SU-DHL-6 (cell line): ENCODE results near the gene FAM13C.

Experiments
- H2AFZ ChIP-seq: fragments of 200-600 bp; sonication (generic); 2 replicates; pipeline ENCODE4 v1.6.1; 2014; ENCODE audit warnings: low read depth, mild to moderate bottlenecking, moderate library complexity, mixed read lengths, antibody characterized with exemption, low read length; ENCODE audit not compliant: severe bottlenecking
- H3F3A ChIP-seq: fragments of 200-600 bp; shearing (Covaris generic); 2 replicates; pipeline ENCODE4 v1.6.0; 2016; ENCODE audit warnings: antibody characterized with exemption, mild to moderate bottlenecking; ENCODE audit not compliant: insufficient read depth
- H3K27ac ChIP-seq: fragments of 200-600 bp; sonication (generic); 2 replicates; pipeline ENCODE4 v1.5.1; 2016; ENCODE audit warnings: low read depth, mild to moderate bottlenecking, low read length, moderate library complexity, mixed read lengths
- H3K27me3 ChIP-seq: fragments of 200-600 bp; sonication (generic), shearing (Covaris generic); 2 replicates; pipeline ENCODE4 v1.6.0; 2014; ENCODE audit warnings: mild to moderate bottlenecking, low read length
- H3K36me3 ChIP-seq: fragments of 200-600 bp; sonication (generic); 2 replicates; pipeline ENCODE4 v1.6.1; 2014; ENCODE audit warnings: mild to moderate bottlenecking, low read length, mixed read lengths
- H3K4me2 ChIP-seq: fragments of 300-600, 200-600 bp; shearing (Covaris generic), sonication (generic); 2 replicates; pipeline ENCODE4 v1.6.0; 2014; ENCODE audit warnings: low read length, low read depth, mild to moderate bottlenecking; ENCODE audit not compliant: poor library complexity, severe bottlenecking
- H3K4me3 ChIP-seq: fragments of 200-600 bp; sonication (generic); 2 replicates; pipeline ENCODE4 v1.5.1; 2014; ENCODE audit warnings: antibody characterized with exemption, low read length, mild to moderate bottlenecking, mixed read lengths; ENCODE audit not compliant: insufficient read depth, poor library complexity, severe bottlenecking
- H3K79me2 ChIP-seq: fragments of 200-600 bp; sonication (generic); 2 replicates; pipeline ENCODE4 v1.6.1; 2014; ENCODE audit warnings: mild to moderate bottlenecking, low read length, moderate library complexity; ENCODE audit not compliant: insufficient read depth
- H3K9ac ChIP-seq: fragments of 200-600 bp; sonication (generic); 2 replicates; pipeline ENCODE4 v1.7.0; 2014; ENCODE audit warnings: mild to moderate bottlenecking, low read length
- H3K9me2 ChIP-seq: fragments of 200-600 bp; sonication (generic); replicated peaks from 2 replicates; pipeline ENCODE4 v1.6.1; 2014; ENCODE audit warnings: low read length; ENCODE audit not compliant: insufficient read depth
- H3K9me3 ChIP-seq: fragments of 200-600 bp; sonication (generic); 2 replicates; pipeline ENCODE4 v1.6.1; 2014; ENCODE audit warnings: low read length, mixed read lengths; ENCODE audit not compliant: insufficient read depth
- H4K20me1 ChIP-seq: fragments of 200-600 bp; sonication (generic); 2 replicates; pipeline ENCODE4 v1.6.1; 2014; ENCODE audit warnings: low read depth, mild to moderate bottlenecking, antibody characterized with exemption, low read length, moderate library complexity, mixed read lengths
- CTCF ChIP-seq: fragments of 200-600 bp; sonication (generic); IDR thresholded peaks from one replicate; pipeline ENCODE4 v1.5.1; 2017; ENCODE audit warnings: antibody characterized with exemption, mild to moderate bottlenecking, low read length, moderate library complexity; ENCODE audit not compliant: insufficient read depth, poor library complexity, severe bottlenecking
- EZH2phosphoT487 ChIP-seq: fragments of 200-600 bp; sonication (generic), shearing (Covaris generic); conservative IDR thresholded peaks from 2 replicates; pipeline ENCODE4 v1.6.1; 2018; ENCODE audit warnings: mild to moderate bottlenecking, antibody characterized with exemption, low read length, moderate library complexity, mixed read lengths

The FAM13C gene

GRCh38 chr10:59276133-59276532 is 86.2 kb downstream of the FAM13C start:
- Histone ChIP-seq H3K4me2 (no peak overlapping the region), H3K36me3 (no peaks in the 10 kb centered on the region), H3K27ac (no peak overlapping the region), H3K9me2 (no peaks in the 10 kb centered on the region), H3K9me3 (no peaks in the 10 kb centered on the region), H3K9ac (no peak overlapping the region), H3K27me3 (no peaks in the 10 kb centered on the region), H3F3A (no peaks in the 10 kb centered on the region), H4K20me1 (no peaks in the 10 kb centered on the region), H2AFZ (no peak overlapping the region), H3K4me3 (no peak overlapping the region), H3K79me2 (no peaks in the 10 kb centered on the region)
- TF ChIP-seq CTCF, result no peak
- TF ChIP-seq EZH2phosphoT487, result no peak

GRCh38 chr10:59273445-59273844 is 88.9 kb downstream of the FAM13C start:
- Histone ChIP-seq H2AFZ (no peak overlapping the region), H3K27me3 (no peaks in the 10 kb centered on the region), H3K36me3 (no peaks in the 10 kb centered on the region), H3K27ac (no peak overlapping the region), H3K9ac (no peak overlapping the region), H4K20me1 (no peaks in the 10 kb centered on the region), H3K9me2 (no peaks in the 10 kb centered on the region), H3K4me3 (no peak overlapping the region), H3F3A (no peaks in the 10 kb centered on the region), H3K4me2 (no peak overlapping the region), H3K79me2 (no peaks in the 10 kb centered on the region), H3K9me3 (no peaks in the 10 kb centered on the region)
- TF ChIP-seq EZH2phosphoT487, result no peak
- TF ChIP-seq CTCF, result no peak

GRCh38 chr10:59272061-59272460 is 90.3 kb downstream of the FAM13C start:
- Histone ChIP-seq H3K4me2 (no peak overlapping the region), H2AFZ (no peak overlapping the region), H3K27me3 (no peaks in the 10 kb centered on the region), H3K9me3 (no peaks in the 10 kb centered on the region), H4K20me1 (no peaks in the 10 kb centered on the region), H3K9me2 (no peaks in the 10 kb centered on the region), H3K79me2 (no peaks in the 10 kb centered on the region), H3F3A (no peaks in the 10 kb centered on the region), H3K27ac (no peak overlapping the region), H3K36me3 (no peaks in the 10 kb centered on the region), H3K4me3 (no peak overlapping the region), H3K9ac (no peak overlapping the region)
- TF ChIP-seq CTCF (no peak), EZH2phosphoT487 (no peak)

DNA sequence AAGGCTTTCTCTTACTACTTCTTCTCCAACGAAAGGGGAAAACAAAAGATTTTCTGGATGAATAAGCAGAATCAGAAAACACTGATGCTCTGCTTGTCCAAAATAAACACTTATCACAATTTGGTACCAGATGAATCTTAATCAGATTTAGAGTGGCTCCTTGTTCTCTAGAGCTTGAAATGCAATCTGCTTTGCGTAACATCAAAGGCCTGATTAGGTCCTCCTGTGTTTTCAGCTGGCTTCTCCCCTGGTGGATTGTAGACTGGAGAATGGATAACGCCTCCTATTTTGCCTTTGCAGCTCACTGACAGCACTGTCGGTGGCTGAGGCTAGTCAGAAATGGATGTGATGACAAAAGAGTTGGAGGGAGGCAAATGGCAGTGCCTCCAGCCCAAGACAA is 91.2 kb downstream of the FAM13C start:
- Histone ChIP-seq H3K4me3 (no peak overlapping the region), H3K36me3 (no peaks in the 10 kb centered on the region), H3K4me2 (no peak overlapping the region), H3K9ac (no peak overlapping the region), H4K20me1 (no peaks in the 10 kb centered on the region), H3K27me3 (no peaks in the 10 kb centered on the region), H3K9me3 (no peaks in the 10 kb centered on the region), H3F3A (no peaks in the 10 kb centered on the region), H3K79me2 (no peaks in the 10 kb centered on the region), H3K27ac (no peak overlapping the region), H2AFZ (no peak overlapping the region), H3K9me2 (no peaks in the 10 kb centered on the region)
- TF ChIP-seq CTCF (no peak), EZH2phosphoT487 (no peak)
